GM12873 (cell line): ENCODE measurements around the gene DEGS1.

Experiments used
- CTCF ChIP-seq: IDR thresholded peaks from 2 replicates; pipeline ENCODE4 v1.5.1; 2012; ENCODE audit warnings: low read depth, mild to moderate bottlenecking, moderate library complexity, low read length, control low read depth; ENCODE audit not compliant: insufficient read depth; ENCODE audit errors: missing control alignments

DEGS1 gene

DNA sequence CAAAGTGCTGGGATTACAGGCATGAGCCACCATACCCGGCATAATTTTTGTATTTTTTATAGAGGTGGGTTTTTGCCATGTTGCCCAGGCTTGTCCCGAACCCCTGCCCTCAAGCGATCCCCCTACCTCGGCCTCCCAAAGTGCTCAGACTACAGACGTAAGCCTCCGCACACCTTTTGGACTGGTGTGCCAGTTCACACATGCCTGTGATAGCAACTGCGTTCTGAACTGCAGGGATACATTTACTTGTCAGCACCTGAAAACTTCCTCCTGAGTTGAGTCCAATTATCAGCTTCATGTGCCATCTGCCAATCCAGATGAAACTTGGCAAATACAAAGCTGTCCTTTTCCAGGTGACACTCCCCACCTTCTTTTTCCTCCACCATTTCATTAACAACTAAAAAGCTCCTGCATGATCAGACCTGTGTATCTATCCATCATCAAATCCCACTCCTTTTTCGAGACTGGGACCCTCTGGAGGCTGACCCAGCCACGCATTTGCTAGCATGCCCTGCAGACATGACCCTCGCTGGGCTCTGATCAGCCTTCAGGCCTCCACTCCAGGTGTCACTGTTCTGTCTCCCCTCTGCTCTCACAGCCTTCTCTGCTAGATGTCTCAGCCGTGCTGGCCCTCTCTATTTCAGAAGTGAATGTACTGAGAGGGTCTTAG lies 2.1 kb upstream of the DEGS1 start:
- TF ChIP-seq CTCF, result no peak

DNA sequence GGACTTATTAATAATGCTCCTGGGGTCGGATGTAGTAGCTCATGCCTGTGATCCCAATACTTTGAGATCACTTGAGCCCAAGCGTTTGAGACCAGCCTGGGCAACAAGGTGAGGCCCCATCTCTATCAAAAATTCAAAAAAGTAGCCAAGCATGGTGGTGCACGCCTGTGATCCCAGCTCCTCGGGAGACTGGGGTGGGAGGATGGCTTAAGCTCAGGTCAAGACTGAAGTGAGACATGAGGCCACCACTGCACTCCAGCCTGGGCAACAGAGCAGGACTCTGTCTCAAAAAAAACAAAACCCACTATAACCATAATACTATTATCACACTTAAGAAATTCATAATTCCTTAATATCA lies 1.6 kb upstream of the DEGS1 start:
- no peak for TF ChIP-seq CTCF

DNA sequence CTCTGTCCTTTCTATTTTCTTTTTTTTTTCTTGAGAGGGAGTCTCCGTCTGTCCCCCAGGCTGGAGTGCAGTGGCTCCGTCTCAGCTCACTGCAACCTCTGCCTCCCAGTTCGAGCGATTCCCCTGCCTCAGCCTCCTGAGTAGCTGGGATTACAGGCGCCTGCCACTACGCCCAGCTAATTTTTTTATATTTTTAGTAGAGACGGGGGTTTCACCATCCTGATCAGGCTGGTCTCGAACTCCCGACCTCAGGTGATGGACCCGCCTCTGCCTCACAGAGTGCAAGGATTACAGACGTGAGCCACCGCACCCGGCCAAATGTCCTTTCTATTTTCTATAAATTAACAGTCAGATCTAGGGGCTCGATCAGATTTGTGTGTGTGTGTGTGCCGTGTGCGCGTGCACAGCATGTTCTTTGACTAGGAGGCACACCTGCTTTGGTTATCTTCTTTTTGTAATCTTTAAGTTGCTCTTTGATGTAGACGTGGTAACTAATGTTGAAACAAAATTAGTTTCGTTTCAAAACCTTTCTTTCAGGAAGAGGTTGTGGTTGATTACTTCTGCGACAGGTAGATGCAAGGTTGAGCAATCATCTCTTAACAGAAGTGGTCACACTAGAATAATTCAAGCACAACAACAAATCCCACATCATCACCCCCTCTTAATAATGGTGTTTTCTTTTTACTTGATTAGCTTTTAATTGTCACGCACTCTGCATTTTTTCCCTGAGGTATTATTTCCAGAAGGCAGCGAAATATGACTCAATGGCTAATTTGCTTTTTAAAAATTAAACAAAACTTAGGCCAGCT lies 779 bp upstream of the DEGS1 start:
- TF ChIP-seq CTCF, result no peak

DNA sequence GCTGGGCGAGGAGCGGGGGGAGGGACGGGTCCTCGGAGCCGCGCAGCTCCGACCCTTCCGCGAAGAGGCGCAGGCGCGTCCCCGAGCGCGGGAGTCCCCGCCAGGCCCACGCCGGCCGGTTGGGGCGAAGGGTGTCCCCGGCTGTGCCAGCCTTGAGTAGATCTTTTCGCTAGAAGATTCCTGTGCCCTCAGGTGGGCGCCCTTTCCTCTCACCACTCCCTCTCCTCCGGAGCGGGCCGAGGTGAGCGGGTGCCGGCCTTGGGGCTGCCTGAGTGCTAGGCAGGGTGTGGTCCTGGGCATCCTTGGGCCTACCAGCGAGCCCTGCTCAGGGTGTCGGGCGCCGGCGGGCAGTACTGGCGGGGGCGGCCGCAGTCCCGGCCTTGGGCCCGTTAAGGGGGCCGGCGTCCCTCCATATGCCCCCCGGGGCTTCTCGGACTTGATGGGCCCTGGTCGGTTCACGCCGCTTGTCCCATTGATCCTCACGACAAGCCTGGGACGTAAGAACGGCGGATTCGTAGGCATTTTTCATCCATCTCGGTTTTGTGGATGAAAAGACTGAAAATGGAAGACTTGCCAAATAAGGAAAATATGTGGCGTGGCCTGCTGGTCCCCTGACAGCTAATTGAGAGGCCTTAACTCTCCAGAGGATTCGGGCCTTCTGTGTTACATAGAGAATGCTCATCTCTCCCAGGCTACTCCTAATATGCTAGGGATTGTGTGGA lies 712 bp downstream of the DEGS1 start:
- TF ChIP-seq CTCF, result peak; percentile 6

GRCh38 chr1:224185208-224185607 lies 2.2 kb downstream of the DEGS1 start:
- TF ChIP-seq CTCF, result no peak

DNA sequence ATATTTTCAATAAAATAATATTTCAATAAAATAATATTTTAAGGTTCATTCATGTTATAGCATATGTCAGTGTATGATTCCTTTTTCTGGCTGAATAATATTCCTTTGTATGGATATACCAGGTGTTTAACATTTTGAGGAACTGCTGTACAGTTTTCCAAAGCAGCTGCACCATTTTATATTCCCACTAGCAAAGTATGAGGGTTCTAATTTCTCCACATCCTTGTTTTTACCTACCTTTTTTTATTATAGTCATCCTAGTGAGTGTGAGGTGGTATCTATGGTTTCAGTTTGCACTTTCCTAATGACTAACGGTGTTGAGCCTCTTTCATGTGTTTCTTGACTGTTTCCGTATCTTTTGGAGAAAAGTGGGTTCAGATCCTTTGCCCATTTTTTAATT lies 5.2 kb downstream of the DEGS1 start:
- no peak for TF ChIP-seq CTCF

DNA sequence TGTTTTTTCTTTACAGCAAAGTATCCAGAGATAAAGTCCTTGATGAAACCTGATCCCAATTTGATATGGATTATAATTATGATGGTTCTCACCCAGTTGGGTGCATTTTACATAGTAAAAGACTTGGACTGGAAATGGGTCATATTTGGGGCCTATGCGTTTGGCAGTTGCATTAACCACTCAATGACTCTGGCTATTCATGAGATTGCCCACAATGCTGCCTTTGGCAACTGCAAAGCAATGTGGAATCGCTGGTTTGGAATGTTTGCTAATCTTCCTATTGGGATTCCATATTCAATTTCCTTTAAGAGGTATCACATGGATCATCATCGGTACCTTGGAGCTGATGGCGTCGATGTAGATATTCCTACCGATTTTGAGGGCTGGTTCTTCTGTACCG lies 6.5 kb downstream of the DEGS1 start:
- TF ChIP-seq CTCF, result no peak
